ENCODE data around the gene RPRD1A.
"Not testable (repeated sequence)": the region's sequence is repeated elsewhere in the genome, so short reads cannot be mapped to it uniquely, and the experiment has no call there.

Gene RPRD1A

DNA sequence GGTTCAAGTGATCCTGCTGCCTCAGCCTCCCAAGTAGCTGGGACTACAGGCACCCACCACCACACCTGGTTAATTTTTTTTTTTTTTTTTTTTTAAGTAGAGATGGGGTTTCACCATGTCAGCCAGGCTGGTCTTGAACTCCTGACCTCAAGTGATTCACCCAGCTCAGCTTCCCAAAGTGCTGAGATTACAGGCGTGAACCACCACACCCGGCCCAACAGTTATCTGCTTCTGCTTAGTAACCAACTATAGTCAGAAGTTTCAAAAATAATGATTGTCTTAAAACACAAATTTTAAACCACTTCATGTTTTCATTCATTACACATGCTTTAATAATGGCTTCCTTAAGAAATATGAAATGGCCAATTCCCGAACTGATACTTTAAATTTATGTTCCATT, 43.1 kb downstream of the RPRD1A start:
- H3K27me3 ChIP-seq (ENCODE audit: control insufficient read depth, insufficient read depth, low read length); H3K4me1 ChIP-seq (ENCODE audit: control insufficient read depth, low read depth, low read length); H3K9me3 ChIP-seq (ENCODE audit: control insufficient read depth, low read depth, low read length); H3K9ac ChIP-seq (ENCODE audit: low read length); H3K4me3 ChIP-seq (ENCODE audit: low read length); H3K27ac ChIP-seq (ENCODE audit: low read length): not testable (repeated sequence)
- H3K36me3 ChIP-seq (ENCODE audit: control insufficient read depth, low read depth, low read length), result peaks cover 44% of the 10 kb centered on the region

DNA sequence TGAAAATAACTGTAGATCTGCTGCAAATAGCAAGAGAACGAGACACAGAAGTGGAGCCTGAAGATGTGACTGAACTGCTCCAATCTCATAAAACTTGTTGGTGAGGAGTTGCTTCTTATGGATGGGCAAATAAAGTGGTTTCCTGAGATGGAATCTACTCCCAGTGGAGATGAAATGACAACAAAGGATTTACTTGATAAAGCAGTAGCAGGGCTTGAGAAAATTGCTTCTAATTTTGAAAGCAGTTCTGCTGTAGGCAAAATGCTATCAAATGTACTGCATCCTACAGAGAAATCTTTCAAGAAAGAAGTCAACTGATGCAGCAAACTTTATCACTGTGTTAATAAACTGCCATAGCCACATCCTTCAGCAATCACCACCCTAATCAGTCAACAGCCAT, 44.0 kb downstream of the RPRD1A start:
- Histone ChIP-seq H3K27ac (ENCODE audit: low read length) (no peak overlapping the region), H3K4me3 (ENCODE audit: low read length) (no peak overlapping the region), H3K36me3 (ENCODE audit: control insufficient read depth, low read depth, low read length) (peaks cover 35% of the 10 kb centered on the region), H3K4me1 (ENCODE audit: control insufficient read depth, low read depth, low read length) (no peaks in the 10 kb centered on the region), H3K9me3 (ENCODE audit: control insufficient read depth, low read depth, low read length) (no peaks in the 10 kb centered on the region), H3K27me3 (ENCODE audit: control insufficient read depth, insufficient read depth, low read length) (no peaks in the 10 kb centered on the region), H3K9ac (ENCODE audit: low read length) (no peak overlapping the region)

DNA sequence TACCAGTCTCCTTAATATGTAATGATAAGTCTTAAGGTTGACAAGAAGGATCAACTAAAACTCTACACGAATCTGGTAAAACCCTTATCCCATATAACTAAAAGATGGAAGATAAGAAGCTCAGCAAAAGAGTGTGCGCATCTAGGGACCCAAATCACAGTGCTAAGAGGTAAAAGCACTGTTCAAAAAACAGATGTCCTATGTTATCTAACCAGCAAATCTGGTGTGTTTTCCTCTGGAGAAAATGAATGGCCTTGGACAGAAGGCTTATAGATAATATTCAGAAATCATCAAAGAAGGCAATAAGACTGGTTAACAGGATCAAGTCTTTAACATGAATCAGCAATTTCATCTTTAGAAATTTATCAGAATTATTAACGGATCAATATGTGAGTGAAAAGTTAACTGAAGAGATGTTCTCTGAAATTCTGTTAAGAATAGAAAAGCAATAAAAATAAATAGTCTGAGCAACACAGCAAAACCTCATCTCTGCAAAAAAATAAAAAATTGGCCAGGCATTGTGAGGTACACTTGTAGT, 47.1 kb downstream of the RPRD1A start:
- no peak overlapping the region for H3K9ac ChIP-seq (ENCODE audit: low read length)
- H3K4me1 ChIP-seq (ENCODE audit: control insufficient read depth, low read depth, low read length), result no peaks in the 10 kb centered on the region
- no peaks in the 10 kb centered on the region for H3K9me3 ChIP-seq (ENCODE audit: control insufficient read depth, low read depth, low read length)
- H3K27me3 ChIP-seq (ENCODE audit: control insufficient read depth, insufficient read depth, low read length), result no peaks in the 10 kb centered on the region
- H3K4me3 ChIP-seq (ENCODE audit: low read length), result no peak overlapping the region
- H3K36me3 ChIP-seq (ENCODE audit: control insufficient read depth, low read depth, low read length), result peaks cover 15% of the 10 kb centered on the region
- no peak overlapping the region for H3K27ac ChIP-seq (ENCODE audit: low read length)

DNA sequence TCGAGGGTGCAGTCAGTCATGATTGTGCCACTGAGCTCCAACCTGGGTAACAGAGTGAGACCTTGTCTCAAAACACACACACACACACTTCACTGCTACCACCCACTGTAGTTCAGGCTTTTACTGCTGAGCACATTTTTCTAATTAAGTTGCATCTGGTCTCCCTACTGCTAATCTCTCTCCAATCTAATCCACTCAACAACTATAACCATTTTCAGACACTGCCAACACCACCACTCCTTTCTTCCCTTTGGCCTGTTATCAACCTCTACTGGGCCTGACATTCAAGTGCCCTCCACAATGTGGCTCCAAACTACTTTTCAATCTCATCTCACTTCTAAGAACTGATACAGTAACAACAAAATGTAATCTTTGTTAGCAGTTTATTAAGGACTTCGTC, 50.1 kb downstream of the RPRD1A start:
- Histone ChIP-seq H3K9ac (ENCODE audit: low read length) (no peak overlapping the region), H3K27ac (ENCODE audit: low read length) (no peak overlapping the region), H3K4me1 (ENCODE audit: control insufficient read depth, low read depth, low read length) (no peaks in the 10 kb centered on the region), H3K4me3 (ENCODE audit: low read length) (no peak overlapping the region), H3K36me3 (ENCODE audit: control insufficient read depth, low read depth, low read length) (peaks cover 4% of the 10 kb centered on the region), H3K27me3 (ENCODE audit: control insufficient read depth, insufficient read depth, low read length) (no peaks in the 10 kb centered on the region), H3K9me3 (ENCODE audit: control insufficient read depth, low read depth, low read length) (no peaks in the 10 kb centered on the region)

DNA sequence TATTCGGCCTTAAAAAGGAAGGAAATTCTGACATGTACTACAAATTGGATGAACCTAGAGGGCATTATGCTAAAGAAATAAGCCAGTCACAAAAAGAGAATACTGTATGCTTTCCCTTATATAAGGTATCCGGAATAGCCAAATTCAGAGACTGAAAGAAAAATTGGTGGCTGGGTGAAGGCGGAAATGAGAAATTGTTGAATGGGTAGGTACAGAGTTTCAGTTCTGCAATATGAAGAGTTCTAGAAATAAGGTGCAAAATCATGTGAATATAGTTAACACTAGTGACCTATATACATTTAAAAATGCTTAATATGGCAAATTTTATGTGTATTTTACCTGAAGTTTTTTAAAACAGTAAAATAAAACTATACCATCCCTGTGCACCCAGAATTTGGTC, 51.7 kb downstream of the RPRD1A start:
- H3K9me3 ChIP-seq (ENCODE audit: control insufficient read depth, low read depth, low read length), result no peaks in the 10 kb centered on the region
- no peaks in the 10 kb centered on the region for H3K4me1 ChIP-seq (ENCODE audit: control insufficient read depth, low read depth, low read length)
- H3K9ac ChIP-seq (ENCODE audit: low read length), result no peak overlapping the region
- H3K36me3 ChIP-seq (ENCODE audit: control insufficient read depth, low read depth, low read length), result peaks cover 4% of the 10 kb centered on the region
- H3K27me3 ChIP-seq (ENCODE audit: control insufficient read depth, insufficient read depth, low read length), result no peaks in the 10 kb centered on the region
- H3K4me3 ChIP-seq (ENCODE audit: low read length), result no peak overlapping the region
- no peak overlapping the region for H3K27ac ChIP-seq (ENCODE audit: low read length)

DNA sequence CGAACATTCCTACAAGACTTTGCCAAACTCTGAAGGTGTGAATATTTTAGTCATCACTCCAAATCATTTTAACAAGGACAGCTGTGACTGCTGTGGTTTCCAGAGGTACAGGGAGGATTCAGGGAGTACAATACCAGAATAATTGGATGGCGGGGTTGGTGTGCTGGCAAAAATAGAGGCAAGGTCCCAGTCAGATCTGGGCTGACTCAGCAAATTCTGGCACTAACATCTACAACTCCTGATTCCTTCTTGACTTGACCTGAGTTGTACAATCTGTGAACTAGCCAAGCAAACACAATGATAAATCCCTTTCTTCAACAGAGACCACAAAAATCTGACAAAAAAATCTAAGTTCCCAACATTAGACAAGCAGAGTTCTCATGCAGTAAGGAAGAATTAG, 54.5 kb downstream of the RPRD1A start:
- H3K36me3 ChIP-seq (ENCODE audit: control insufficient read depth, low read depth, low read length), result peaks cover 4% of the 10 kb centered on the region
- H3K9me3 ChIP-seq (ENCODE audit: control insufficient read depth, low read depth, low read length), result no peaks in the 10 kb centered on the region
- no peak overlapping the region for H3K9ac ChIP-seq (ENCODE audit: low read length)
- H3K27me3 ChIP-seq (ENCODE audit: control insufficient read depth, insufficient read depth, low read length), result no peaks in the 10 kb centered on the region
- no peak overlapping the region for H3K27ac ChIP-seq (ENCODE audit: low read length)
- H3K4me1 ChIP-seq (ENCODE audit: control insufficient read depth, low read depth, low read length), result no peaks in the 10 kb centered on the region
- no peak overlapping the region for H3K4me3 ChIP-seq (ENCODE audit: low read length)

DNA sequence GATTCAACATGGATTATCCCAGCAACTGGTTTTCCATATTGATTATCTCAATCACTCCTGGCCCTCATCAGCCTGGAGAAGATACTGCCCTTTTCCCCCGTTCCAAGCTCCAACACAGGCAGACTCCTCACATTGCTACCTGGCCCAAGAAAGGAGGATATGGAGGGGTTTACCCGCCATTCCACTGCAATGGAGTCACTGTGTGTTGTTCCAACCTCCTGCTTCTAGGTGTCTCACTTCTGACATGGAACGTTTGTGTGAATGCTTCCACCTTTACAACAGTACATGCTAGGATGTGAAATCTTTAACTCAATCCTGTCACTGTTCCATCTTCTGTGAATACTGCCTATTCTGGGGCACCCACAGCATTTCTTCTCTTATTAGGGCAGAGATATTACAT, 58.1 kb downstream of the RPRD1A start:
- H3K27me3 ChIP-seq (ENCODE audit: control insufficient read depth, insufficient read depth, low read length), result no peaks in the 10 kb centered on the region
- H3K4me1 ChIP-seq (ENCODE audit: control insufficient read depth, low read depth, low read length), result no peaks in the 10 kb centered on the region
- peaks cover 4% of the 10 kb centered on the region for H3K36me3 ChIP-seq (ENCODE audit: control insufficient read depth, low read depth, low read length)
- no peaks in the 10 kb centered on the region for H3K9me3 ChIP-seq (ENCODE audit: control insufficient read depth, low read depth, low read length)
- no peak overlapping the region for H3K27ac ChIP-seq (ENCODE audit: low read length)
- no peak overlapping the region for H3K9ac ChIP-seq (ENCODE audit: low read length)
- no peak overlapping the region for H3K4me3 ChIP-seq (ENCODE audit: low read length)

DNA sequence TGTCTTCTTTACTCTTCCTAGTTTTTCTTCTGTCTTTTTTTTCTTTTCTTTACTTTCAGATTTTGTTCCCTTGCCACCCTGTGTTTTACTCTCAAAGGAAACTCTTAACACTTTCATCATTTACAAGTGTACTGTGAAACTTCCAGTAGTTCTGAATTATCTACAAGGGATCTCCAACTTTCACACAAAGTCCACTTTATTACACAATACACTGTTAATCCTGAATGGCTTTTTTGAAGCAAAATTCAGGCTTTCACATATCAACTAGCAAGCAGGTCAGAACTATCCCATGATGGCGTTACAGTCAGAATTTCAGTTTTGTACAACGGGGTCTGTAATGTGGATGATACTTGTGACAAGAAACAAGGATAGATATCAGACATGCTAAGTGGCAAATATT, 60.4 kb downstream of the RPRD1A start:
- Histone ChIP-seq H3K27ac (ENCODE audit: low read length) (no peak overlapping the region), H3K27me3 (ENCODE audit: control insufficient read depth, insufficient read depth, low read length) (no peaks in the 10 kb centered on the region), H3K9me3 (ENCODE audit: control insufficient read depth, low read depth, low read length) (no peaks in the 10 kb centered on the region), H3K4me1 (ENCODE audit: control insufficient read depth, low read depth, low read length) (no peaks in the 10 kb centered on the region), H3K4me3 (ENCODE audit: low read length) (no peak overlapping the region), H3K36me3 (ENCODE audit: control insufficient read depth, low read depth, low read length) (no peaks in the 10 kb centered on the region), H3K9ac (ENCODE audit: low read length) (no peak overlapping the region)

DNA sequence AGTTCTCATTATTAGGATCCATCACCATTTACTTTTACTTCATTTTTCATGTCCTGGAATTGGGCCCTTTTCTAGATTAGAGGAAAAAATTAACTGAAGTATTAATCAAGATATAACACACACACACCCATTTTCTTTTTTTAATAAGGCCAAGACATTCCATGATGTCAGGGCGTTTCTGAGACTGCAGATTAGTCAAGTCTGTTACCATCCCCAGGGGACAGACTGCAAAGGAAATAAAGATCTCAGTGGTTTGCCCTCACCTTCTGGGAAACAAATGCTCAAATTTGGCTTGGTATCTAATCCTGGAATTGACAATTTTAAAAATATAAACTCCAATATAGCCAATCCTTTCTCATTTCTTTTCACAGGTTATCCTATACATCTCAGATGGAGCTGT, 67.4 kb downstream of the RPRD1A start:
- Histone ChIP-seq H3K9ac (ENCODE audit: low read length) (no peak overlapping the region), H3K27me3 (ENCODE audit: control insufficient read depth, insufficient read depth, low read length) (no peaks in the 10 kb centered on the region), H3K4me1 (ENCODE audit: control insufficient read depth, low read depth, low read length) (no peaks in the 10 kb centered on the region), H3K4me3 (ENCODE audit: low read length) (no peak overlapping the region), H3K36me3 (ENCODE audit: control insufficient read depth, low read depth, low read length) (no peaks in the 10 kb centered on the region), H3K9me3 (ENCODE audit: control insufficient read depth, low read depth, low read length) (no peaks in the 10 kb centered on the region), H3K27ac (ENCODE audit: low read length) (no peak overlapping the region)

DNA sequence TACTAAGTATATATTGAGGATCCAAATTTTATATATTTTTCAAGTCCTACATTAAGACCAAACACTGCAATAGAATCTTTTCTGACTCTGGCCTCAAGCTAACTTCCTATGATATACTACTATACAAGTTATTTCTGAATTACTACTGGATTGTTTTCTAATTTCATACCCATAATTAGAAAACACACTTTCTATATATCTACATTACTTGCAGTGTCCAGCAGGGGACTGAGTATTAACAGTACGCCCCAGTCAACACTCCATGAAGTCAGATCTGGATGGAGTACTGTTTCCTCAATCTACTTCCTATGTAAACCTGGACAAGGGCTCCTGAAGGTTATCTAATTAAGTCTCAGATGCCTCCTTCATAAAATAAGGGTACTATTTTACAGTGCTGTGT, 68.4 kb downstream of the RPRD1A start:
- H3K4me3 ChIP-seq (ENCODE audit: low read length), result no peak overlapping the region
- H3K27me3 ChIP-seq (ENCODE audit: control insufficient read depth, insufficient read depth, low read length), result no peaks in the 10 kb centered on the region
- H3K9me3 ChIP-seq (ENCODE audit: control insufficient read depth, low read depth, low read length), result no peaks in the 10 kb centered on the region
- H3K36me3 ChIP-seq (ENCODE audit: control insufficient read depth, low read depth, low read length), result no peaks in the 10 kb centered on the region
- H3K27ac ChIP-seq (ENCODE audit: low read length), result no peak overlapping the region
- no peak overlapping the region for H3K9ac ChIP-seq (ENCODE audit: low read length)
- H3K4me1 ChIP-seq (ENCODE audit: control insufficient read depth, low read depth, low read length), result no peaks in the 10 kb centered on the region

DNA sequence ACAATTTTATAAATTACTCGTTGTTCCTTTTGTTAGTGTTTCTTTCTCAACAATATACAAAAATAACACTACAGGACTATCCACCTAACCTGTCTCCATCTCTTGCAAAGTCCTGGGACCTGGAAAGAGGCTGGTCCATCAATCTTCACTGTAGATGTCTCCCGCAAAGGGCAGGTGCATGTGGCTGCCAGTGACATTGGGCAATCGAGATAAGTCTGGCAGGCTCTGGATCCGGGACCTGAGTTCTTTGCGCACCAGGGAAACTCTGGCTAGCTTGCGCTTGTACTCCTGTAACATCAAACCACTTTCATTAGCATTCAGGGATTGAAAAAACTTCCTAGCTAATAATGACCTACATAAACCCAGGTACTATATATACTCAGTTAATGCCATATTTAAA, 74.3 kb downstream of the RPRD1A start:
- Histone ChIP-seq H3K36me3 (ENCODE audit: control insufficient read depth, low read depth, low read length) (peaks cover 32% of the 10 kb centered on the region), H3K9ac (ENCODE audit: low read length) (no peak overlapping the region), H3K4me3 (ENCODE audit: low read length) (no peak overlapping the region), H3K9me3 (ENCODE audit: control insufficient read depth, low read depth, low read length) (no peaks in the 10 kb centered on the region), H3K27ac (ENCODE audit: low read length) (no peak overlapping the region), H3K27me3 (ENCODE audit: control insufficient read depth, insufficient read depth, low read length) (no peaks in the 10 kb centered on the region), H3K4me1 (ENCODE audit: control insufficient read depth, low read depth, low read length) (no peaks in the 10 kb centered on the region)

DNA sequence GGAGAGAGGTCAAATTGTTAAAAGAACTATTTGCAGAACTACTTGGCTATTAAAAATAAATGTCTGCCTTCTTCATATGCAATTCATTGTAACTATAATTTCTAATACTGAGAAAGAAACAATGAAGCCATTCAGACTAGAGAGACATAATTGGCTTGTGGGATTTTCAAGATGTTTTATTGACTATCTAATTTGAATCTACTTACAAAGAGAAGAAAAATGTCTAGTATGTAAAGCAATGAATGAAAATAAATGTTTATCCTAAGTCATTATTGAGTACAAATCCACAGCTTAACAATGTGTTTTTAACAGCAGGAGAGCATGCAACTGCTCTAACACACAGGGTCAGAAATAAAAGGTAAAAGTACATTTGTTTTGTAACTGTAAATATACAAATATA, 75.7 kb downstream of the RPRD1A start:
- H3K27ac ChIP-seq (ENCODE audit: low read length), result no peak overlapping the region
- H3K27me3 ChIP-seq (ENCODE audit: control insufficient read depth, insufficient read depth, low read length), result no peaks in the 10 kb centered on the region
- H3K9me3 ChIP-seq (ENCODE audit: control insufficient read depth, low read depth, low read length), result no peaks in the 10 kb centered on the region
- H3K4me3 ChIP-seq (ENCODE audit: low read length), result no peak overlapping the region
- no peak overlapping the region for H3K9ac ChIP-seq (ENCODE audit: low read length)
- no peaks in the 10 kb centered on the region for H3K4me1 ChIP-seq (ENCODE audit: control insufficient read depth, low read depth, low read length)
- H3K36me3 ChIP-seq (ENCODE audit: control insufficient read depth, low read depth, low read length), result peaks cover 32% of the 10 kb centered on the region
